ENCODE data around the gene RMND5A.

RMND5A gene

GRCh38 chr2:86765310-86765695, 45.2 kb downstream of the RMND5A start:
- TF ChIP-seq JUND (IDR thresholded peaks at IDR 0.05; ENCODE audit: low read depth) = no peak
- DNase-seq (ENCODE audit: low read depth in 1 of 2, low spot score in 1 of 2) = no peak
- in situ Hi-C loops (cut with HindIII; ENCODE audit: low pct_unique_long_range_greater_than_20kb, low sequenced_read_pairs) = no loop called here

- no peak for DNase-seq (ENCODE audit: low read depth in 1 of 2, low spot score in 1 of 2)
- in situ Hi-C loops (cut with HindIII; ENCODE audit: low pct_unique_long_range_greater_than_20kb, low sequenced_read_pairs) = no loop called here
- no peak for TF ChIP-seq JUND (IDR thresholded peaks at IDR 0.05; ENCODE audit: low read depth)
These were observed 48.3 kb downstream of the RMND5A start for GRCh38 chr2:86768189-86768949.

- in situ Hi-C loops (cut with HindIII; ENCODE audit: low pct_unique_long_range_greater_than_20kb, low sequenced_read_pairs) = no loop called here
- DNase-seq (ENCODE audit: low read depth in 1 of 2, low spot score in 1 of 2) = no peak
- no peak for TF ChIP-seq JUND (IDR thresholded peaks at IDR 0.05; ENCODE audit: low read depth)
These were observed 49.7 kb downstream of the RMND5A start for GRCh38 chr2:86769838-86770237.

DNA sequence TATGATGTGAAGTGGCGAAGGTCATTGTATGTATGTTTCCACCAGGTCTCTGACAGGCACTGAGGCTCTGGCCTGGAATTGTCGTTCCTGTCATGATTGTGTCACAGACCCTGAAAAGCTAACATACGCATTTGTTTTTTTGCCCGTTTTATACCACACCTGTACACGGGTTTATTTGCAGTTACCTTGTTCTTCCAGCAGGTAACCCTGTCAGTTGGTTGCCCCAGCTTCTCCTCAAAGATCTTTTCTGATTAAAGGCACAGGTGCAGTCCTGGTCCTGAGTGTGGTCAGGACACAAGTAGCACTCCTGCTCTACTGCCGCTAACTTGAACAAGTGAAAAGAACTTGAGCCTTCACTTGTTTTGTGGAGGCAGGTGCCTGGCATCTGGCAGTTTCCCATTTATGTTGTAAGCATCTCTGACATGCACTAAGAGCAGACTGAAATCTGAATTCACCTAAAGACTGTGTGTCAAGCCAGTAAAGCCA, 50.8 kb downstream of the RMND5A start:
- DNase-seq (ENCODE audit: low read depth in 1 of 2, low spot score in 1 of 2) = no peak
- TF ChIP-seq JUND (IDR thresholded peaks at IDR 0.05; ENCODE audit: low read depth) = no peak
- in situ Hi-C loops (cut with HindIII; ENCODE audit: low pct_unique_long_range_greater_than_20kb, low sequenced_read_pairs) = no loop called here

- TF ChIP-seq JUND (IDR thresholded peaks at IDR 0.05; ENCODE audit: low read depth) = no peak
- in situ Hi-C loops (cut with HindIII; ENCODE audit: low pct_unique_long_range_greater_than_20kb, low sequenced_read_pairs) = no loop called here
- peak in 1 of 2 experiments; percentile 20 for DNase-seq (ENCODE audit: low read depth in 1 of 2, low spot score in 1 of 2)
These were observed 52.5 kb downstream of the RMND5A start for GRCh38 chr2:86772611-86773010.

DNA sequence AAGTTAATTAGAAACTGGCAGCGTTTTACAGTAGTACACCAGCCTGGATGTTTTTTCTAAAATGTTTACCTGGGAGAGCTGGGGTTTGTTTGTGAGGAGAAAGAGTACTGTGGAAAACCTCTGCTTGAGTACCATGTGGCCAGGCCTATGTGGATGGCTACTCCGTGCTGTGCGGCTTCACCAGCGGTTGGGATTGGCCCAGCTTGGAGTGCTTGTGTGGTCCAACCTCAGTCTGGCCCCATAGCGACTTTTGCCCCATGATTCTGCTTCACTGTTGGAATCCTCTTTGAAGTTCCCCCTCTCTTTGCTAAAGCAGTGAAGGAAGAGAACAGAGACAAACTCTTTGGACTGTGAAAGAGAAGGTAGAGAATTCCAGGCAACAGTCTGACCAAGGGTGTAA, 54.8 kb downstream of the RMND5A start:
- no peak for TF ChIP-seq JUND (IDR thresholded peaks at IDR 0.05; ENCODE audit: low read depth)
- no peak for DNase-seq (ENCODE audit: low read depth in 1 of 2, low spot score in 1 of 2)
- in situ Hi-C loops (cut with HindIII; ENCODE audit: low pct_unique_long_range_greater_than_20kb, low sequenced_read_pairs) = no loop called here

DNA sequence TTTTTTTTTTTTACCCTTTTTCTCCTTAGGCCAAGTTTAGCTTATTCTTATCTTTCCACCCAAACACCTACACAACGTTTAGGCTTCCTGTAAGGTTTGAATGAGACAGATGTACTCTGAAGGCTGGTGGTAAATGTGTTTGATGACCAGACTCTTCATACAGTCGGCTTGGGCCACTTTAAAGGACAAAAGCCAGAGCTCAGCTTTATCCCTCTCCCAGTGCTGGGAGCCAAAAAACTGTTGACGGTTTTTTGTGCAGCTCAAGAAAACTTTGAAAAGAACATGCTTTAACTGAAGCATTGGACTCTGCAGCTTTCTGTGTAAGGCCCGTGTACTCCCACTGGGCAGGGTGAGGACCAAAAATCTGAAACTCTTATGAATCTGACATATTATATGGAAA, 55.2 kb downstream of the RMND5A start:
- in situ Hi-C loops (cut with HindIII; ENCODE audit: low pct_unique_long_range_greater_than_20kb, low sequenced_read_pairs) = no loop called here
- no peak for TF ChIP-seq JUND (IDR thresholded peaks at IDR 0.05; ENCODE audit: low read depth)
- no peak for DNase-seq (ENCODE audit: low read depth in 1 of 2, low spot score in 1 of 2)

- TF ChIP-seq JUND (IDR thresholded peaks at IDR 0.05; ENCODE audit: low read depth) = no peak
- in situ Hi-C loops (cut with HindIII; ENCODE audit: low pct_unique_long_range_greater_than_20kb, low sequenced_read_pairs) = no loop called here
- no peak for DNase-seq (ENCODE audit: low read depth in 1 of 2, low spot score in 1 of 2)
These were observed 56.4 kb downstream of the RMND5A start for GRCh38 chr2:86776532-86776931.

- in situ Hi-C loops (cut with HindIII; ENCODE audit: low pct_unique_long_range_greater_than_20kb, low sequenced_read_pairs) = no loop called here
- TF ChIP-seq JUND (IDR thresholded peaks at IDR 0.05; ENCODE audit: low read depth) = no peak
- DNase-seq (ENCODE audit: low read depth in 1 of 2, low spot score in 1 of 2) = no peak
These were observed 58.9 kb downstream of the RMND5A start for GRCh38 chr2:86778957-86779356.

DNA sequence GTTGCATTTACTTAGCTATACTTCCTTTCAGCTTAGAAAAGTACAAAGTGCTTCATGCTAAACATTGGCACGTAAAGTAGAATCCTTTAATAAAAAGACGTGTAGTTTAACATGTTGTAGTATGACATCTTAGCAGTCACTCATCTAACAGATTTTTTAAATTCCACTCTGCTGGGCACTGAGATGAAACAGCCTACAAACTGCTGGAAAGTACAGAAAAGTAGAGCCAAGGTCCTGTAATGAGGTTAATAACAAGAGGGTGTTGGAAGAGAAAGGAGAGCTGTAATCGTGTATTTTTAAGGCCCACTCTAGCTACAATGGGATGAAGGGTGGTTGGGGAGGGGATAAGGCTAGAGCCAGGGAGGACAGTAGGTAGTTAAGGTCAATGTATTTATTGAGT, 59.9 kb downstream of the RMND5A start:
- TF ChIP-seq JUND (IDR thresholded peaks at IDR 0.05; ENCODE audit: low read depth) = no peak
- in situ Hi-C loops (cut with HindIII; ENCODE audit: low pct_unique_long_range_greater_than_20kb, low sequenced_read_pairs) = no loop called here
- DNase-seq (ENCODE audit: low read depth in 1 of 2, low spot score in 1 of 2) = no peak

GRCh38 chr2:86781363-86781762, 61.3 kb downstream of the RMND5A start:
- no peak for TF ChIP-seq JUND (IDR thresholded peaks at IDR 0.05; ENCODE audit: low read depth)
- in situ Hi-C loops (cut with HindIII; ENCODE audit: low pct_unique_long_range_greater_than_20kb, low sequenced_read_pairs) = no loop called here
- no peak for DNase-seq (ENCODE audit: low read depth in 1 of 2, low spot score in 1 of 2)

- in situ Hi-C loops (cut with HindIII; ENCODE audit: low pct_unique_long_range_greater_than_20kb, low sequenced_read_pairs) = no loop called here
- TF ChIP-seq JUND (IDR thresholded peaks at IDR 0.05; ENCODE audit: low read depth) = no peak
- no peak for DNase-seq (ENCODE audit: low read depth in 1 of 2, low spot score in 1 of 2)
These were observed 62.7 kb downstream of the RMND5A start for GRCh38 chr2:86782748-86783147.

DNA sequence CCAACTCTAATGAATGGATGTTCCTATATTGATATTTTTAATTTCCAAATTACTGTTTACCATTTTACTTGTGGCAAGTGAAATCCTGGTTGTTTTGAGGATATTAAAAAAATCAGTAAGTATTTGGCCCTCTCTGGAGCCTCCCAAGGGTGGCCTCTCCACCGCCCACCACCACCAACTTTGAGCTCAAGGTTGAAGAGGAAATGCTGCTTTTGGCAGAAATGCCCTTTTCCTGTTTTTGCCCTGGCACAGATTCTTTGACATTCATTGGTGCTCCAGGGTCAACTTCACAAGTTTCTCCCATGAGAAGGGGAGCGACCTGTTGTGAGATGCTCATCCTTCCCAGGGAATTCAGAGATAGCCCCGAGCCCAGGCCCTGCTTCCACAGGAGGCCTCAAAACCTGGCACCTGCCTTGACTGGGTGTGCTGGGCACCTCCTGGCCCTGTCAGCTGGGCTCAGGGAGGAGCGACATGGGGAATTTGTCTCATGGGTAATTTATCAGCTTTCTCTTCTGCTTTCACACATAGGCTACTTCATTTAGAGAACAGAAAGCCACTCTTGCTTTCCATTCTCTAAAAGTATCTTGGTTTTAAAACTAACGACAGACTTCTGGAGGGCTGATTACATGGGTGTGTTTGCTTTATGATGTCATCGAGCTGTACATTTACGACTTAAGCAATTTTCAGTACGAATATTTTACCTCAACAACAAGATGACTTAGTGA, 63.7 kb downstream of the RMND5A start:
- no peak for DNase-seq (ENCODE audit: low read depth in 1 of 2, low spot score in 1 of 2)
- TF ChIP-seq JUND (IDR thresholded peaks at IDR 0.05; ENCODE audit: low read depth) = no peak
- in situ Hi-C loops (cut with HindIII; ENCODE audit: low pct_unique_long_range_greater_than_20kb, low sequenced_read_pairs) = no loop called here
